Vagina (tissue), 2 donors: ENCODE measurements around the gene CARD8. TPM values are rescaled to one million over a fixed set of nuclear protein-coding genes. Genes with fewer than 3 reads are reported as not detected.
"Not testable (repeated sequence)": the region's sequence is repeated elsewhere in the genome, so short reads cannot be mapped to it uniquely, and the experiment has no call there.

ENCODE experiments used
- DNase-seq, 2 donors: peaks; one replicate each; pipeline ENCODE4 v3.0.0-alpha.2; 2017; ENCODE audit errors: extremely low spot score in 2 of 2
- H3K27ac ChIP-seq: fragments of 200-600 bp; sonication (generic); one replicate; pipeline ENCODE4 v1.5.1; 2019
- H3K27me3 ChIP-seq: fragments of 200-600 bp; sonication (generic); one replicate; pipeline ENCODE4 v1.5.1; 2019
- H3K36me3 ChIP-seq, 2 donors: fragments of 200-600 bp; sonication (generic); one replicate each; pipeline ENCODE4 v1.5.1; 2017 to 2019
- H3K4me1 ChIP-seq: fragments of 200-600 bp; sonication (generic); one replicate; pipeline ENCODE4 v1.5.1; 2019
- H3K4me3 ChIP-seq, 2 donors: fragments of 200-600 bp; sonication (generic); 1 replicate in 1 of 2; 2 replicates in 1 of 2; pipeline ENCODE4 v1.5.1; 2016 to 2019
- H3K9me3 ChIP-seq: fragments of 200-600 bp; sonication (generic); one replicate; pipeline ENCODE4 v1.5.1; 2019
- POLR2A ChIP-seq, 2 donors: fragments of 450-650 bp; IDR thresholded peaks; one replicate each; pipeline ENCODE4 v1.6.1; 2017; ENCODE audit warnings: antibody characterized with exemption in 2 of 2, mild to moderate bottlenecking in 2 of 2, moderate library complexity in 2 of 2
- POLR2AphosphoS5 ChIP-seq, 2 donors: sonication (generic); formaldehyde crosslinking; IDR thresholded peaks; one replicate each; pipeline ENCODE4 v1.9.0; 2017; ENCODE audit warnings: antibody characterized with exemption in 2 of 2, mild to moderate bottlenecking in 2 of 2, low read depth in 1 of 2; ENCODE audit not compliant: insufficient read depth in 1 of 2
- intact Hi-C: fragments of 100-400 bp; cut with DNase I; formaldehyde crosslinking; loops from one replicate; pipeline ENCODE4 v1.15.1; 2023
- total RNA-seq: library from RNA; depleted of rRNA; stranded (reverse); fragments of >200 nt; gene quantifications from one replicate; pipeline ENCODE4 v1.2.3, GENCODE V29; 2016
- TF ChIP-seq, protein P1 (sequence below), 3 experiments: fragments of 450-650 bp in 2 of 3; fragments of 200-600 bp in 1 of 3; sonication (generic) in 1 of 3; IDR thresholded peaks; one replicate each; pipeline ENCODE4 v1.5.1; 2017 to 2019; ENCODE audit warnings: antibody characterized with exemption in 3 of 3, mild to moderate bottlenecking in 2 of 3, moderate library complexity in 2 of 3

Gene CARD8
- total RNA-seq, 1 donor from 2014 or later: 31.9 TPM

DNA sequence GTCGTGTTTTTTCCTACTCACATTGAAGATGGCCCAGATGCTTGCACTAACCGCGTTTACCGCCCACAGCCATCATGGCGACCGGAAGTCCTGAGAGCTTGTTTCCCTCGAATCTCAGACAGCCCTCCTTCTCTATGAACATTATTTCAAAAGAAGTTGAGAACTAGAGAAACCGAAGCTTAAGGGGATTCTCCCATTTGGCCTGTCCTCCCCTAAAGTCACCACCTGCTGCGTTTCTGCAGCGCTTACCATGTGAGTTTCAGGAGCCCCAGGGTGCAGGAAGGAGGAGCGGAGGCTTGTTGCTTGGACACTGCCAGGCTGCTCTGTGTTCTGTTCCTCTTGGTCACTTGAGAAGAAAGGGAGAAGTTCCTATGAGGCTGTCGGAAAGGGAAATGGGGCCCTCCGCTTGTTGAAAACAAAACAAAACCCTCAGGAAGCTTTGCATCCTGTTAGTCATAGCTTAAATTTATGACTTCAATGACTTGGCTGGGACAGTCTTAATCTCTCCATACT lies 6.2 kb downstream of the CARD8 start:
- Histone ChIP-seq H3K36me3 (peaks cover 0 to 17% of the 10 kb centered on the region in 2 donors), H3K4me1 (peaks cover 29% of the 10 kb centered on the region), H3K27ac (no peak overlapping the region), H3K9me3 (no peaks in the 10 kb centered on the region), H3K4me3 (peak overlapping the region in 1 of 2 donors; percentile 29), H3K27me3 (no peaks in the 10 kb centered on the region)
- intact Hi-C loops: no loop called here
- no peak for DNase-seq
- TF ChIP-seq POLR2A (IDR thresholded peaks at IDR 0.05) (no peak), POLR2AphosphoS5 (IDR thresholded peaks at IDR 0.05; ENCODE audit: insufficient read depth in 1 of 2, low read depth in 1 of 2) (peak in 1 of 2 donors; percentile 73)
- TF ChIP-seq, protein P1, sequence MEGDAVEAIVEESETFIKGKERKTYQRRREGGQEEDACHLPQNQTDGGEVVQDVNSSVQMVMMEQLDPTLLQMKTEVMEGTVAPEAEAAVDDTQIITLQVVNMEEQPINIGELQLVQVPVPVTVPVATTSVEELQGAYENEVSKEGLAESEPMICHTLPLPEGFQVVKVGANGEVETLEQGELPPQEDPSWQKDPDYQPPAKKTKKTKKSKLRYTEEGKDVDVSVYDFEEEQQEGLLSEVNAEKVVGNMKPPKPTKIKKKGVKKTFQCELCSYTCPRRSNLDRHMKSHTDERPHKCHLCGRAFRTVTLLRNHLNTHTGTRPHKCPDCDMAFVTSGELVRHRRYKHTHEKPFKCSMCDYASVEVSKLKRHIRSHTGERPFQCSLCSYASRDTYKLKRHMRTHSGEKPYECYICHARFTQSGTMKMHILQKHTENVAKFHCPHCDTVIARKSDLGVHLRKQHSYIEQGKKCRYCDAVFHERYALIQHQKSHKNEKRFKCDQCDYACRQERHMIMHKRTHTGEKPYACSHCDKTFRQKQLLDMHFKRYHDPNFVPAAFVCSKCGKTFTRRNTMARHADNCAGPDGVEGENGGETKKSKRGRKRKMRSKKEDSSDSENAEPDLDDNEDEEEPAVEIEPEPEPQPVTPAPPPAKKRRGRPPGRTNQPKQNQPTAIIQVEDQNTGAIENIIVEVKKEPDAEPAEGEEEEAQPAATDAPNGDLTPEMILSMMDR (IDR thresholded peaks at IDR 0.05): no peak

DNA sequence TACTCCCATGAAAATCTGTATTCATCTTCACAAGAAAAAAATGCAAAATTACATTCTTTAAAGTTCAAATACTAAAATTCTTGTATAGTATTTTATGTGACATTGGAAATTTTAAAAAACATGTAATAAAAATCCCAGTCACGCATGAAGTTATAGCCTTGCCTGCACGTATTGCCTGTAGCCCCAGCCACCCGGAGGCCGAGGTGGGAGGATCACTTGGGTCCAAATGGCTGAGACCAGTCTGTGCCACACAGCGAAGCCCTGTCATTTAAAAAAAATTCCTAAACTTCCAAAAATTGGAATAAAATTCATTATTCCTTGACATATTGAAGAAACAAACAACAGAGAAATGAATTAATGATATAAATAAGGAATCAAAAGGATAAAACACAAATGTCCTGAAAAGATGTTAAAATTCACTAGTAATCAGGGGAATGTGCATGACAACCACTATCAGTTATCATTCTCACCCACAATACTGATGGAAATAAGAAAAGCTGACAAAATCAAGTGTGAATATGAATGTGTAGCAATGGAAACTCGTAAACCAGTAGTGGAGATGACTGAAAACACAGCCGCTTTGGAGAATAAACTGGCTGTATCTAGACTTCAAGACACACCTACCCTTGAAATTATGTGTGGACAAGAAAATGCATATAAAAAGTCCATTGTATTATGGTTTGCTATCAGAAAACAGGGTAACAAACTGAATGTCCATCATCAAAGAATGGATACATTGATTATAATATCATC lies 7.5 kb downstream of the CARD8 start:
- intact Hi-C loops: no loop called here
- Histone ChIP-seq H3K9me3 (no peaks in the 10 kb centered on the region), H3K4me3 (peak overlapping the region; percentile 14 to 29), H3K27ac (peak overlapping the region; percentile 33), H3K4me1 (peaks cover 16% of the 10 kb centered on the region), H3K36me3 (peaks cover 0 to 17% of the 10 kb centered on the region in 2 donors), H3K27me3 (no peaks in the 10 kb centered on the region)
- DNase-seq: no peak
- TF ChIP-seq, protein P1 (IDR thresholded peaks at IDR 0.05): no peak
- no peak for TF ChIP-seq POLR2AphosphoS5 (IDR thresholded peaks at IDR 0.05; ENCODE audit: insufficient read depth in 1 of 2, low read depth in 1 of 2)
- no peak for TF ChIP-seq POLR2A (IDR thresholded peaks at IDR 0.05)

DNA sequence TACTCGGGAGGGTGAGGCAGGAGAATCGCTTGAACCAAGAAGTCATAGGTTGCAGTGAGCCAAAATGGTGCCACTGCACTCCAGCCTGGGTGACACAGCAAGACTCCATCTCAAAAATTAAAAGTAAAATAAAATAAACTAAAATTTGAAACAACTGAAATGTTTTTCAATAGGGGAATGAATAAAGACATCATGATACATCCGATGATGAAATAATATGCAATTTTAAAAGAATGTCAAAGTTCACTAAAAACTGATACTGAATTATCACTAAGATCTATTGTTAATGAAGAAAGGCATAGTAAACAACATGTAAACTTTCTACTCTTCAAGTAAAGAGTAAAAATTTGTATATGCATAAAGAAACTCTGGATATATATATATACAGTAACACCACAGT lies 8.5 kb downstream of the CARD8 start:
- no peak overlapping the region for H3K4me3 ChIP-seq
- no peak overlapping the region for H3K27ac ChIP-seq
- H3K27me3 ChIP-seq: no peaks in the 10 kb centered on the region
- no peak for DNase-seq
- TF ChIP-seq, protein P1 (IDR thresholded peaks at IDR 0.05): no peak
- TF ChIP-seq POLR2AphosphoS5 (IDR thresholded peaks at IDR 0.05; ENCODE audit: insufficient read depth in 1 of 2, low read depth in 1 of 2) (no peak), POLR2A (IDR thresholded peaks at IDR 0.05) (no peak)
- intact Hi-C loops: no loop called here
- H3K4me1 ChIP-seq: peaks cover 10% of the 10 kb centered on the region
- H3K9me3 ChIP-seq: no peaks in the 10 kb centered on the region
- peaks cover 0 to 17% of the 10 kb centered on the region in 2 donors for H3K36me3 ChIP-seq

DNA sequence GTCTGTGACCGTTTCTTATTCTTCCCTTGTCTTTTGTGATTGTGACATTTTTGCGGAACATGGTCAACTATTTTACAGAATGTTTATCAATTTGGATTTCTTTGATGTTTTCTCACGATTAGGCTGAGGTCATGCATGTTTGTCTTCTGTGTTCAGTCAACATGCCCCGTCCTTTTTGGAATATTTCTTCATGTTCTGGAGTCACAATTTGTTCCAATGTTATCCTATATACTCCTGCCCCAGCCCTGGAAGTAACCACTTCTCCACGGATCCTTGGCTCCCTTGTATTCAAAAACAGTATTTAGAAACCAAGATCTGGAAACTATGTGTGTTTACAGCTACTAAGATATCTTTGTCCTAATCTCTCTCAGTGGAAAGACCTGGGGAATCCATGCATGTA lies 9.6 kb downstream of the CARD8 start:
- intact Hi-C loops: no loop called here
- TF ChIP-seq POLR2A (IDR thresholded peaks at IDR 0.05) (no peak), POLR2AphosphoS5 (IDR thresholded peaks at IDR 0.05; ENCODE audit: insufficient read depth in 1 of 2, low read depth in 1 of 2) (no peak)
- TF ChIP-seq, protein P1 (IDR thresholded peaks at IDR 0.05): no peak
- Histone ChIP-seq H3K27me3 (no peaks in the 10 kb centered on the region), H3K36me3 (peaks cover 0 to 19% of the 10 kb centered on the region in 2 donors), H3K9me3 (no peaks in the 10 kb centered on the region), H3K4me1 (peaks cover 10% of the 10 kb centered on the region), H3K27ac (no peak overlapping the region), H3K4me3 (no peak overlapping the region)
- DNase-seq: no peak

DNA sequence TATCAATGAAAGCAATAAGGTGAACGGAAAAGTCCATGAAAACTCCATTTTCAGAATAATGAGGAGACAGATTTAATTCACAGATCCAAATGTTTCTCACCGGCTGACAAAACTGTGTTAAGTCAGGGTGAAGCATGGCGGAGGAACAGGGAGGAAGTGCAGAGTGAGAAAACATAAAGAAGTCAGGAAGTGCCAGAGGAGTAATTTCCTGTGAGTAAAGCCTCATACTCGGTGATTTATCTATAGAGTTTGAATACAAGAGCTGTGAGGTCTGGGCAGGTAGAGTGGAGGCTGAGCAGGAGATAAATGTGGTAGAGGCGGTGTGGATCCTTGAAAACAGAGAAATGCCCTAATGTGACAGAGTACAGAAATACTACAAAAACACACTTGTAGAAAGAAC lies 11.4 kb downstream of the CARD8 start:
- intact Hi-C loops: no loop called here
- no peak overlapping the region for H3K27ac ChIP-seq
- H3K9me3 ChIP-seq: no peaks in the 10 kb centered on the region
- no peak for DNase-seq
- no peak for TF ChIP-seq POLR2A (IDR thresholded peaks at IDR 0.05)
- no peak for TF ChIP-seq POLR2AphosphoS5 (IDR thresholded peaks at IDR 0.05; ENCODE audit: insufficient read depth in 1 of 2, low read depth in 1 of 2)
- TF ChIP-seq, protein P1 (IDR thresholded peaks at IDR 0.05): no peak
- H3K27me3 ChIP-seq: no peaks in the 10 kb centered on the region
- no peaks in the 10 kb centered on the region for H3K4me1 ChIP-seq
- H3K4me3 ChIP-seq: no peak overlapping the region
- peaks cover 0 to 29% of the 10 kb centered on the region in 2 donors for H3K36me3 ChIP-seq

DNA sequence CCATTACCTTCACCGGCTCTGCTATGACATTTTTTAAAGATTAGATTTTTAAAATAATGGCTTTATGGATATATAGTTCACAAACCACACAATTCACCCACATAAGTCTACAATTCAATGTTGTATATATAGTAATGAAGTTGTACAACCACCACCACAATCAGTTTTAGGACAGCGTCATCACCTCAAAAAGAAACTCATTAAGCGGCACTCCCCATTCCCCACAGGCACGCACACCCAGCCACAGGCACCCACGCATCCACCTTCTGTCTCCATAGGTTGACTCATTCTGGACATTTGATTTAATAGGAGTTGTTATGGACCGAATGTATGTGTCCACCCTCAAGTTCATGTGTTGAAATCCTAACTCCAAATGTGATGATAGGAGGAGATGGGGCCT lies 13.9 kb downstream of the CARD8 start:
- H3K9me3 ChIP-seq, DNase-seq, H3K4me3 ChIP-seq, H3K27me3 ChIP-seq, H3K27ac ChIP-seq, H3K4me1 ChIP-seq, intact Hi-C loops: not testable (repeated sequence)
- H3K36me3 ChIP-seq: peaks cover 0 to 17% of the 10 kb centered on the region in 2 donors
